ENCODE measurements around the gene NPAS4.

DNA sequence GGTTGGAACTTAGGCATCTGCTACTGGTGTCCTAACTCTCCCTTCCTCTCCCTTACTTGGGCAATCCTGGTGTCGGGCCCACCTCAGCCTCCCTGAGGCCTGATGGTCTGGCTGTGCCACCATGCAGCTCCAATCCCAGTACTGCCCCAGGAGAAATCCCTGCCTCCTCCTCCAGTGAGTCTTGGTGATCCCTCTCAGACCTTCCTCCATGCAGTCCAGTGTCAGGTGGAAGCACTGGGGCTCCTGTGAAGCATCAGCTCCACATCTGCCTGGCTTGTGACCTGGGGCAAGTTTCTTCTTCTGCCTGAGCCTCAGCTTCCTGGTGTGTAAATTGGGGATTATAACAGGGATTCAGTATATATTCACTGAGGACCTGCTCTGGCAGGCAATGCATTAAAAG is 44.1 kb downstream of the NPAS4 start:
- TF ChIP-seq POLR2A (IDR thresholded peaks at IDR 0.05): no peak
- no peak for TF ChIP-seq CTCF (IDR thresholded peaks at IDR 0.05)
